Panc1 (cell line): Measurements from ENCODE around the gene CYP11A1.

Experiments
- POLR2AphosphoS5 ChIP-seq: IDR thresholded peaks from 2 replicates; pipeline ENCODE4 v1.6.1; 2012; ENCODE audit warnings: mild to moderate bottlenecking, low read depth, low read length, moderate library complexity
- SIN3A ChIP-seq: IDR thresholded peaks from 2 replicates; pipeline ENCODE4 v1.6.1; 2012; ENCODE audit warnings: low read depth, mild to moderate bottlenecking, low read length, moderate library complexity, borderline replicate concordance; ENCODE audit not compliant: insufficient read depth
- TF ChIP-seq, protein P1 (sequence below): fragments of 450-650 bp; IDR thresholded peaks from 2 replicates; pipeline ENCODE4 v1.5.1; 2017; ENCODE audit warnings: mild to moderate bottlenecking

DNA sequence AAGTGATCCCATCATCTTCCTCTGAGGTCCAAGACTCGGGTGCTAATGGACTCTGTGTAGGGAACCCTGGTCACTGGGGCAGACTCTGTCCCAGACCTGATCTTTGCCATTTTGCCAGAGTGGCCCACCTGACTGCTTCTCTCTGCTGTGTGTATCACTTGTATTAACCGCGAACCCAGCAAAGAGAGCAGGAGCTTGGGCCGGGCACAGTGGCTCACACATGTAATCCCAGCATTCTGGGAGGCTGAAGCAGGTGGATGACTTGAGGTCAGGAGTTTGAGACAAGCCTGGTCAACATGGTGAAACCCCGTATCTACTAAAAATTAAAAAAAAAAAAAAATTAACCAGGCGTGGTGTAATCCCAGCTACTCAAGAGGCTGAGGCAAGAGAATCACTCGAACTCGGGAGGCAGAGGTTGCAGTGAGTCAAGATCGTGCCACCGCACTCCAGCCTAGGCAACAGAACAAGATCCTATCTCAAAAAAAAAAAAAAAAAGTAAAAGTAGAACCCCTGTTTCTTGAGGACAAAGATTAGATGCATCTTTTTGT lies 32.9 kb upstream of the CYP11A1 start:
- TF ChIP-seq, protein P1, sequence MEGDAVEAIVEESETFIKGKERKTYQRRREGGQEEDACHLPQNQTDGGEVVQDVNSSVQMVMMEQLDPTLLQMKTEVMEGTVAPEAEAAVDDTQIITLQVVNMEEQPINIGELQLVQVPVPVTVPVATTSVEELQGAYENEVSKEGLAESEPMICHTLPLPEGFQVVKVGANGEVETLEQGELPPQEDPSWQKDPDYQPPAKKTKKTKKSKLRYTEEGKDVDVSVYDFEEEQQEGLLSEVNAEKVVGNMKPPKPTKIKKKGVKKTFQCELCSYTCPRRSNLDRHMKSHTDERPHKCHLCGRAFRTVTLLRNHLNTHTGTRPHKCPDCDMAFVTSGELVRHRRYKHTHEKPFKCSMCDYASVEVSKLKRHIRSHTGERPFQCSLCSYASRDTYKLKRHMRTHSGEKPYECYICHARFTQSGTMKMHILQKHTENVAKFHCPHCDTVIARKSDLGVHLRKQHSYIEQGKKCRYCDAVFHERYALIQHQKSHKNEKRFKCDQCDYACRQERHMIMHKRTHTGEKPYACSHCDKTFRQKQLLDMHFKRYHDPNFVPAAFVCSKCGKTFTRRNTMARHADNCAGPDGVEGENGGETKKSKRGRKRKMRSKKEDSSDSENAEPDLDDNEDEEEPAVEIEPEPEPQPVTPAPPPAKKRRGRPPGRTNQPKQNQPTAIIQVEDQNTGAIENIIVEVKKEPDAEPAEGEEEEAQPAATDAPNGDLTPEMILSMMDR, result no peak
- TF ChIP-seq SIN3A (no peak), POLR2AphosphoS5 (no peak)
